Kidney (tissue), 14 donors: ENCODE data around the gene PTPRU. TPM values are rescaled to one million over a fixed set of nuclear protein-coding genes. Genes with fewer than 3 reads are reported as not detected.

Source experiments
- DNase-seq, 5 donors: peaks; one replicate each; pipeline ENCODE4 v3.0.0-alpha.2; 2013 to 2020
- FAIRE-seq: peaks from 2 replicates; lab custom pipeline; 2012; peaks lifted over from hg19 to GRCh38; lab: Jason Lieb, UNC
- H3K27ac ChIP-seq, 2 donors: one replicate each; pipeline ENCODE4 v1.7.0; 2013; ENCODE audit warnings: low read depth in 2 of 2, low read length in 2 of 2, inconsistent platforms in 1 of 2
- H3K27me3 ChIP-seq: one replicate; pipeline ENCODE4 v1.7.1; 2013; ENCODE audit warnings: low read length, inconsistent platforms; ENCODE audit not compliant: control insufficient read depth, insufficient read depth
- H3K36me3 ChIP-seq, 3 donors: one replicate each; pipeline versions ENCODE4 v1.7.0 to v1.7.1; 2013; ENCODE audit warnings: low read length in 3 of 3, control low read depth in 1 of 3, inconsistent platforms in 1 of 3; ENCODE audit not compliant: insufficient read depth in 3 of 3, control insufficient read depth in 2 of 3
- H3K4me1 ChIP-seq, 3 donors: one replicate each; pipeline versions ENCODE4 v1.7.0 to v1.7.1; 2013; ENCODE audit warnings: low read length in 3 of 3, inconsistent platforms in 1 of 3, low read depth in 1 of 3; ENCODE audit not compliant: control insufficient read depth in 2 of 3, insufficient read depth in 2 of 3
- H3K4me3 ChIP-seq, 3 donors: one replicate each; pipeline versions ENCODE4 v1.7.0 to v1.8.1; 2013; ENCODE audit warnings: low read length in 3 of 3, control low read depth in 1 of 3, inconsistent platforms in 1 of 3
- H3K9ac ChIP-seq, 3 donors: one replicate each; pipeline versions ENCODE4 v1.7.0 to v1.7.1; 2013; ENCODE audit warnings: low read length in 3 of 3, control low read depth in 1 of 3, inconsistent platforms in 1 of 3
- H3K9me3 ChIP-seq, 3 donors: one replicate each; pipeline versions ENCODE4 v1.7.0 to v1.7.1; 2013; ENCODE audit warnings: low read length in 3 of 3, control low read depth in 1 of 3, inconsistent platforms in 1 of 3; ENCODE audit not compliant: control insufficient read depth in 2 of 3, insufficient read depth in 1 of 3
- CTCF ChIP-seq: IDR thresholded peaks from 3 replicates; pipeline ENCODE4 v1.5.1; 2012; ENCODE audit warnings: mild to moderate bottlenecking, moderate library complexity, borderline replicate concordance; ENCODE audit not compliant: insufficient read depth; ENCODE audit errors: extremely low read depth
- intact Hi-C: fragments of 100-400 bp; cut with DNase I; formaldehyde crosslinking; loops from one replicate; pipeline ENCODE4 v1.11.1; 2022
- polyA plus RNA-seq: library from polyadenylated mRNA; stranded (reverse); fragments of 350-450 nt; fragmentation: Illumina TruSeq; extraction: RNeasy Lipid Tissue Mini Kit (QIAGEN cat#74804); gene quantifications from one replicate; pipeline ENCODE4 v1.2.3, GENCODE V29; 2014; ENCODE audit warnings: low read depth, low replicate concordance; ENCODE audit not compliant: insufficient read depth
- total RNA-seq: library from RNA; stranded (reverse); fragmentation: NEBNext Ultra II Directional; extraction: Animal tissue kit (Norgen Biotek cat#: 25700); gene quantifications from one replicate; pipeline ENCODE4 v1.2.1, GENCODE V29; 2021
- donor health status: control.
- donor health status: control.
- donor health status: control.
- donor health status: control.
- donor health status: control.
- donor health status: DM: yes; HTN: yes; CAD: no.
- donor health status: Normal renal cell carcinoma (clear cell type).

The PTPRU gene
- total and polyA plus RNA-seq, 2 donors from 2014 or later = 3.7 to 53.6 TPM

- no peak overlapping the region for H3K9ac ChIP-seq
- no peak overlapping the region for H3K4me3 ChIP-seq
- no peaks in the 10 kb centered on the region for H3K36me3 ChIP-seq
- no peaks in the 10 kb centered on the region for H3K9me3 ChIP-seq
- DNase-seq = no peak
- no peak for FAIRE-seq
- H3K27me3 ChIP-seq = no peaks in the 10 kb centered on the region
- H3K4me1 ChIP-seq = no peaks in the 10 kb centered on the region
- no peak overlapping the region for H3K27ac ChIP-seq
- TF ChIP-seq CTCF = no peak
- intact Hi-C loops = no loop called here
Observed at GRCh38 chr1:29370067-29370466, 133.7 kb downstream of the PTPRU start.

GRCh38 chr1:29371332-29371731 lies 135.0 kb downstream of the PTPRU start:
- Histone ChIP-seq H3K27ac (no peak overlapping the region), H3K36me3 (no peaks in the 10 kb centered on the region), H3K4me1 (no peaks in the 10 kb centered on the region), H3K4me3 (no peak overlapping the region), H3K9me3 (peaks cover 0 to 2% (median 0%) of the 10 kb centered on the region in 3 donors), H3K9ac (no peak overlapping the region), H3K27me3 (no peaks in the 10 kb centered on the region)
- intact Hi-C loops = no loop called here
- FAIRE-seq (no peak), DNase-seq (no peak)
- no peak for TF ChIP-seq CTCF

GRCh38 chr1:29372108-29372507 lies 135.8 kb downstream of the PTPRU start:
- no peak for FAIRE-seq
- no peaks in the 10 kb centered on the region for H3K27me3 ChIP-seq

More at GRCh38 chr1:29372108-29372507, 135.8 kb downstream of the PTPRU start:
- Histone ChIP-seq H3K27ac (no peak overlapping the region), H3K9ac (no peak overlapping the region), H3K4me3 (no peak overlapping the region), H3K36me3 (no peaks in the 10 kb centered on the region), H3K4me1 (no peaks in the 10 kb centered on the region), H3K9me3 (peaks cover 0 to 2% (median 0%) of the 10 kb centered on the region in 3 donors)
- peak in 1 of 5 donors; percentile 21 for DNase-seq
- no peak for TF ChIP-seq CTCF
- intact Hi-C loops = no loop called here

Other genes starting within 250 kb of the PTPRU start
- gene TMEM200B, start 112.6 kb upstream of the PTPRU start, total RNA-seq = 8.6 TPM
- gene TMEM200B, start 112.6 kb upstream of the PTPRU start, polyA plus RNA-seq = 7.6 TPM
- 72.3 TPM for gene SRSF4, start 54.6 kb upstream of the PTPRU start, total RNA-seq
- 48.4 TPM for gene SRSF4, start 54.6 kb upstream of the PTPRU start, polyA plus RNA-seq
- 27.7 TPM for gene MECR, start 5.6 kb upstream of the PTPRU start, total RNA-seq
- 42.6 TPM for gene MECR, start 5.6 kb upstream of the PTPRU start, polyA plus RNA-seq